Myometrial cell (primary cell): ENCODE measurements around the gene BRINP3. TPM values are rescaled to one million over a fixed set of nuclear protein-coding genes. Genes with fewer than 3 reads are reported as not detected.

ENCODE experiments used
- total RNA-seq: library from RNA; depleted of rRNA; stranded (reverse); fragments of >200 nt; gene quantifications from 2 replicates; pipeline ENCODE4 v1.2.3, GENCODE V29; 2015

BRINP3 gene
- total RNA-seq, result not detected in 2 replicates

GRCh38 chr1:190477762-190478148 is at the start of gene BRINP3:
TSS of gene BRINP3 (minus strand) at chr1:190477864.

